Aorta (tissue), 5 donors: Measurements from ENCODE around the gene BLOC1S2. TPM values are rescaled to one million over a fixed set of nuclear protein-coding genes. Genes with fewer than 3 reads are reported as not detected.

Source experiments
- ATAC-seq: fragments of 200-7000 bp; cut with Tn5 transposase; one replicate; pipeline ENCODE4 v1.9.1; 2022; ENCODE audit warnings: moderate library complexity; ENCODE audit not compliant: low FRiP score
- DNase-seq, 2 donors: peaks; one replicate each; pipeline ENCODE4 v3.0.0-alpha.2; 2020
- H3K27ac ChIP-seq, 2 donors: one replicate each; pipeline ENCODE4 v1.5.1; 2013; ENCODE audit warnings: low read length in 2 of 2, mild to moderate bottlenecking in 2 of 2, moderate library complexity in 2 of 2, control low read depth in 1 of 2, inconsistent platforms in 1 of 2, low read depth in 1 of 2
- H3K27me3 ChIP-seq, 2 donors: one replicate each; pipeline ENCODE4 v1.6.1; 2013; ENCODE audit warnings: control low read depth in 1 of 2, low read length in 1 of 2, mild to moderate bottlenecking in 1 of 2, moderate library complexity in 1 of 2; ENCODE audit not compliant: insufficient read depth in 2 of 2, control insufficient read depth in 1 of 2
- H3K36me3 ChIP-seq, 2 donors: one replicate each; pipeline ENCODE4 v1.6.1; 2013; ENCODE audit warnings: control low read depth in 1 of 2, low read length in 1 of 2, mild to moderate bottlenecking in 1 of 2; ENCODE audit not compliant: insufficient read depth in 2 of 2, control insufficient read depth in 1 of 2
- H3K4me1 ChIP-seq, 2 donors: one replicate each; pipeline ENCODE4 v1.6.1; 2013; ENCODE audit warnings: low read length in 2 of 2, control low read depth in 1 of 2, mild to moderate bottlenecking in 1 of 2, moderate library complexity in 1 of 2; ENCODE audit not compliant: insufficient read depth in 2 of 2, control insufficient read depth in 1 of 2
- H3K4me3 ChIP-seq, 2 donors: one replicate each; pipeline ENCODE4 v1.5.1; 2013; ENCODE audit warnings: low read length in 2 of 2, control low read depth in 1 of 2, mild to moderate bottlenecking in 1 of 2
- H3K9me3 ChIP-seq: one replicate; pipeline ENCODE4 v1.6.1; 2013; ENCODE audit warnings: mild to moderate bottlenecking, low read length; ENCODE audit not compliant: control insufficient read depth
- WGBS, 2 donors: extraction: QIAGEN DNeasy Blood & Tissue Kit; methylation state at CpG; one replicate each; pipeline ENCODE4 v1.1.7; 2013; 5-methylcytosine and 5-hydroxymethylcytosine counted together
- intact Hi-C, 2 donors: fragments of 100-400 bp; cut with DNase I; formaldehyde crosslinking; loops; one replicate each; pipeline versions ENCODE4 v1.14.2 to v1.15.0; 2022
- polyA plus RNA-seq, 2 donors: library from polyadenylated mRNA; stranded (reverse); fragments of 200-250 nt; gene quantifications; one replicate each; pipeline ENCODE4 v1.2.3, GENCODE V29; 2013
- total RNA-seq, 2 donors: library from RNA; stranded (reverse); fragmentation: NEBNext Ultra II Directional; extraction: Animal tissue kit (Norgen Biotek cat#: 25700); gene quantifications; one replicate each; pipeline ENCODE4 v1.2.1, GENCODE V29; 2021
- donor health status: healthy with polysubstance abuse.
- donor health status: Bipolar disorder and iron deficiency.
- donor health status: DM: no; HTN: no; CAD: no.
- donor health status: DM: no; HTN: no; CAD: no.
- donor health status: DM: yes; HTN: yes; CAD: no.

The BLOC1S2 gene
- total and polyA plus RNA-seq, 4 donors = 21.9 to 58.4 (median 28.5) TPM

- H3K4me3 ChIP-seq = no peak overlapping the region
- H3K27me3 ChIP-seq = peaks cover 0 to 2% of the 10 kb centered on the region in 2 donors
- DNase-seq (no peak), ATAC-seq (no peak)
- no peak overlapping the region for H3K27ac ChIP-seq
- no peaks in the 10 kb centered on the region for H3K36me3 ChIP-seq
- H3K9me3 ChIP-seq = no peaks in the 10 kb centered on the region
- intact Hi-C loops = no loop called here
- 38 to 40% methylated on average over 7 of the region's 7 CpGs for WGBS, 2 donors
- H3K4me1 ChIP-seq = no peaks in the 10 kb centered on the region
Measured at GRCh38 chr10:100325158-100325557, 38.7 kb upstream of the BLOC1S2 start.

- Histone ChIP-seq H3K36me3 (no peaks in the 10 kb centered on the region), H3K27me3 (no peaks in the 10 kb centered on the region), H3K27ac (no peak overlapping the region), H3K4me1 (no peaks in the 10 kb centered on the region), H3K9me3 (no peaks in the 10 kb centered on the region), H3K4me3 (no peak overlapping the region)
- intact Hi-C loops = no loop called here
- DNase-seq (no peak), ATAC-seq (no peak)
- 36% methylated on average over 1 of the region's 1 CpG for WGBS, 2 donors
Measured at GRCh38 chr10:100319707-100320402, 33.4 kb upstream of the BLOC1S2 start.

- H3K27me3 ChIP-seq = no peaks in the 10 kb centered on the region
- intact Hi-C loops = no loop called here
Measured at GRCh38 chr10:100318207-100318606, 31.7 kb upstream of the BLOC1S2 start.

GRCh38 chr10:100315615-100316014 lies 29.1 kb upstream of the BLOC1S2 start:
- Histone ChIP-seq H3K4me1 (no peaks in the 10 kb centered on the region), H3K27me3 (peaks cover 0 to 1% of the 10 kb centered on the region in 2 donors), H3K36me3 (no peaks in the 10 kb centered on the region), H3K4me3 (no peak overlapping the region), H3K27ac (no peak overlapping the region), H3K9me3 (no peaks in the 10 kb centered on the region)
- ATAC-seq = no peak
- intact Hi-C loops = no loop called here
- DNase-seq = no peak
- WGBS, 2 donors = 68 to 79% methylated on average over 4 of the region's 4 CpGs

More at GRCh38 chr10:100318207-100318606, 31.7 kb upstream of the BLOC1S2 start:
- DNase-seq = no peak
- Histone ChIP-seq H3K4me1 (no peaks in the 10 kb centered on the region), H3K4me3 (no peak overlapping the region), H3K27ac (no peak overlapping the region), H3K9me3 (no peaks in the 10 kb centered on the region), H3K36me3 (no peaks in the 10 kb centered on the region)
- no peak for ATAC-seq
- 79% methylated on average over 4 of the region's 4 CpGs for WGBS, 2 donors

GRCh38 chr10:100311298-100311697 lies 24.8 kb upstream of the BLOC1S2 start:
- intact Hi-C loops = no loop called here
- ATAC-seq (no peak), DNase-seq (no peak)
- 69 to 77% methylated on average over 4 of the region's 4 CpGs for WGBS, 2 donors
- no peak overlapping the region for H3K4me3 ChIP-seq
- no peaks in the 10 kb centered on the region for H3K4me1 ChIP-seq
- H3K27ac ChIP-seq = no peak overlapping the region
- peaks cover 0 to 1% of the 10 kb centered on the region in 2 donors for H3K27me3 ChIP-seq
- H3K9me3 ChIP-seq = no peaks in the 10 kb centered on the region
- no peaks in the 10 kb centered on the region for H3K36me3 ChIP-seq

GRCh38 chr10:100307684-100308083 lies 21.2 kb upstream of the BLOC1S2 start:
- no peaks in the 10 kb centered on the region for H3K27me3 ChIP-seq
- DNase-seq = no peak
- no peaks in the 10 kb centered on the region for H3K4me1 ChIP-seq
- H3K36me3 ChIP-seq = no peaks in the 10 kb centered on the region
- intact Hi-C loops = no loop called here
- no peaks in the 10 kb centered on the region for H3K9me3 ChIP-seq
- H3K4me3 ChIP-seq = no peak overlapping the region
- no peak overlapping the region for H3K27ac ChIP-seq
- 79% methylated on average over 3 of the region's 3 CpGs for WGBS, 2 donors
- no peak for ATAC-seq

- no peak overlapping the region for H3K4me3 ChIP-seq
- ATAC-seq = no peak
- no peaks in the 10 kb centered on the region for H3K9me3 ChIP-seq
- no peak overlapping the region for H3K27ac ChIP-seq
- no peak for DNase-seq
- H3K27me3 ChIP-seq = no peaks in the 10 kb centered on the region
- no peaks in the 10 kb centered on the region for H3K36me3 ChIP-seq
- no peaks in the 10 kb centered on the region for H3K4me1 ChIP-seq
- intact Hi-C loops = no loop called here
- 85 to 87% methylated on average over 5 of the region's 5 CpGs for WGBS, 2 donors
Measured at GRCh38 chr10:100306861-100307260, 20.4 kb upstream of the BLOC1S2 start.

GRCh38 chr10:100304414-100304813 lies 17.9 kb upstream of the BLOC1S2 start:
- H3K27me3 ChIP-seq = no peaks in the 10 kb centered on the region
- H3K27ac ChIP-seq = no peak overlapping the region
- no peaks in the 10 kb centered on the region for H3K9me3 ChIP-seq
- DNase-seq (no peak), ATAC-seq (no peak)
- H3K4me3 ChIP-seq = no peak overlapping the region
- no peaks in the 10 kb centered on the region for H3K36me3 ChIP-seq
- intact Hi-C loops = no loop called here
- H3K4me1 ChIP-seq = no peaks in the 10 kb centered on the region
- WGBS, 2 donors = 81 to 84% methylated on average over 3 of the region's 3 CpGs

- H3K4me3 ChIP-seq = no peak overlapping the region
- ATAC-seq = no peak
- H3K36me3 ChIP-seq = no peaks in the 10 kb centered on the region
- H3K27ac ChIP-seq = no peak overlapping the region
- 21 to 22% methylated on average over 7 of the region's 7 CpGs for WGBS, 2 donors
- intact Hi-C loops = no loop called here
- no peaks in the 10 kb centered on the region for H3K27me3 ChIP-seq
- H3K4me1 ChIP-seq = no peaks in the 10 kb centered on the region
- no peaks in the 10 kb centered on the region for H3K9me3 ChIP-seq
- no peak for DNase-seq
Measured at GRCh38 chr10:100303724-100304319, 17.3 kb upstream of the BLOC1S2 start.
